Erythroblast (primary cell): ENCODE data around the gene IL22RA1.

Source experiments
- DNase-seq, 2 experiments: peaks; one replicate each; lab custom pipeline; 2025; lab: John Stamatoyannopoulos, UW
- GATA1 ChIP-seq: IDR thresholded peaks from 2 replicates; pipeline ENCODE4 v1.6.1; 2011; ENCODE audit warnings: low read depth, mild to moderate bottlenecking, control low read depth, low read length, moderate library complexity
- POLR2A ChIP-seq: IDR thresholded peaks from 2 replicates; pipeline ENCODE4 v1.6.1; 2011; ENCODE audit warnings: mild to moderate bottlenecking, low read length

Gene IL22RA1

DNA sequence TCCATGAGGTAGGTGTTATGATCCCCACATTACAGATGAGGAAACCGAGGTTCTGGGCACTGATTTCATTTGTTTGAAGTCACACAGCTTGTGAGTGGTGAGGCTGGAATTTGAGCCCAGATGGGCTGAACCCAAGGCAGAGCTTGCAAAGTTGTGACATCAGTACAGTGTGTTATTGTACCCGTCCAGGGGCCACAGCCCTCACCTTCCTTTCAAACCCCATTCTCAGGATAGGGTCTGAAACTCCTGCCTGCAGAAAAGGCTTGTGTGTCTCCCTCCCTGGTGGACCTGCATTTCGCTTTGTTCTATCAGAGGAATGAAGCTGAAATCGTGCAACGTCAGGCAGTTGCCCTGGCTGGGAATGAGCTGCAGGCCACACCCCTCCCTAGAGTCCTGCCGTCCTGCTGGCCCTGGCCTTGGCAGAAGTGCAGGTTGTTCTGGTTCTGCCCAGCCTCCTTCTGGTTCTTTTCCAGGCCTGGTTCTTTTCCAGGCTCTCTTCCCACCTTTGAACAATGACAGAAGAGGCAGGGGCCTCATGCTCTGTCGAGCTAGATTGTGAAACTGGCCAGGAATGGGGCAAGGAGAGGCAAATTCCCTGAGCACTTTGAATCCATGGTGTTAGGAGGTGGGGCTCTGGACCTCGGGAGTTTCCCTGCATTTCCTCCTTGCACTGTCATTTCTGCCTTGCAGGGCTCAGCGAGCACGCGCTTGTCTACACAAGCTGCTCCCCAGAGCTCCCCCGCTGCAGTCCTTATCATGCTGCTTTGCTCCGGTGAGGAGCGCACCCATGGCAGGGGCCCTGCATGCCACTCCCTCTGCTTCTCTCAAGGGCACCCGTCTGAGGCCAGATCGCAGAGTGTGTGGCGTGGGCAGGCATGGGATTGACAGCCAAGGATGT lies 22.8 kb downstream of the IL22RA1 start:
- DNase-seq, result no peak
- TF ChIP-seq GATA1, result no peak

DNA sequence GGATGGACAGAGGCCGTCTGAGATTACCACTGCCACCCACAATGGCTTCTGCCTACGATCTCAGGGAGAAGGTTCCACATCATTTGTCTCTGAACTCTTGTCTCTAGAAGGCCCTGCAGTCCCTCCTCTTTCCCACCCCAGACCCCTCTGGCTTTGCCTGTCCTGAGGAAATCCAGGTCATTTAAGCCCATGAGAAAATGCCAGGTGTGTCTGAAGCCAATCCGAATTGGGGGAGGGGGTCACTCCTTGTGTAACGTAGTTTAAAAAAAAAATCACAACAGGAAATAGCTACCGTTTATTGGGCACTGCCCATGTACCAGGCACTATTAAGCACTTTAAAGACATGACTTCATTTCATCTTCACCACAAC lies 23.5 kb downstream of the IL22RA1 start:
- TF ChIP-seq POLR2A (no peak), GATA1 (no peak)

DNA sequence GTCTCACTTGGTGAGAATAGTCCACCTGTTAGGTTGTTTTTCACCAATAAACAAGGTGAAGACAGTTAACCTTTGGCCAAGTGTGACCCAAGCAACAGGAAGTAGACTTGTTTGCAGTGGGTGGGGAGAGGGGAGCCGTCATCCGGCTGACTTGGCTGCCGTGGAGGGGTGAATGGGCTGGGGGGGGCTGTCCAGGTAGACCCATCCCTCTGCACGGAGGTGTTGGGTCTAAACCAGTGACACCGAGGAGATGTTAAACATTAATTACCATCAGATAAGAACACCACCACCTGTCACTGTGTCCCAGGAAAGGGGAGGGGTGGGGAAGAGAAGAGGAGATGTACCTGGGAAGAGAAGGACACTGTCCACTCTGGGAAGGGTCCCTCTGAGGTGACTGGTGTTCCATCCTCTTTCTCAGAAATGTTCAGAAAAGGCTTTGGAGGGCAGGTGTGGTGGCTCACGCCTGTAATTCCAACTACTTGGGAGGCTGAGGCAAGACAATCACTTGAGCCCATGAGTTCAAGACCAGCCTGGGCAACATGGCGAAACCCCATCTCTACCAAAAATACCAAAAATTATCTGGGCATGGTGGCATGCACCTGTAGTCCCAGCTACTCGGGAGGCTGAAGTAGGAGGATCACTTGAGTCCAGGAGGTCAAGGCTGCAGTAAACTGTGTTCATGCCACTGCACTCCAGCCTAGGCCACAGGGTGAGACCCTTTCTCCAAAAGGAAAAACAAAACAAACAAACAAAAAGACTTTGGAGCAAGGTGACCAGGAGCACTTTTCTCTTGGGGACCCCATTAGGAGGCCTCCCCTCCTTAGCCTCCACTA lies 24.3 kb downstream of the IL22RA1 start:
- TF ChIP-seq POLR2A (no peak), GATA1 (no peak)
- DNase-seq, result no peak

More for the DNA sequence above, 23.5 kb downstream of the IL22RA1 start:
- no peak for DNase-seq

DNA sequence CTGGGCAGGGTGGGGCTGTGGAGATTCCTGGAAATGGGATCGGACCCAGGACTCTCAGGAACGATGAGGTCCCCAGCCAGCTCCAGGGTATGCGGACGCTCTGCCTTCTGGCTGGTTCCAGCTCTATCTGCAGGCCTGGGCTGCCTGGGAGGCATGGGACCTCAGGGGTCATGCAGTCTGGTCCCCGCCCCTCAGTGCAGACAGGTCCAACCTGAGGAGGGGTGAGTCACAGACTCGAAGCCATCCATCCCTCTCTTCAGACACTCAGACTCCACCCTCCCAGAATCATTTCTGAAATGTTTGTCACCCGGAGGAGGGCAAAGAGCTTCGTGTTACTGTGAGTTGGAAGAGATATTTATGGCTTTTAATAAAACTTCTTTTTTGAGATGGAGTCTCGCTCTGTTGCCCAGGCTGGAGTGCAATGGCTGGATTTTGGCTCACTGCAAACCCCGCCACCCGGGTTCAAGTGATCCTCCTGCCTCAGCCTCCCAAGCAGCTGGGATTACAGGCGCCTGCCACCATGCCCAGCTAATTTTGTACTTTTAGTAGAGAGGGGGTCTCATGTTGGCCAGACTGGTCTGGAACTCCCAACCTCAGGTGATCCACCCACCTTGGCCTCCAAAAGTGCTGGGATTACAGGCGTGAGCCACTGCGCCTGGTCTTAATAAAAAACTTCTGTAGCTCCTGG lies 25.1 kb downstream of the IL22RA1 start:
- DNase-seq, result no peak
- TF ChIP-seq GATA1 (no peak), POLR2A (no peak)

DNA sequence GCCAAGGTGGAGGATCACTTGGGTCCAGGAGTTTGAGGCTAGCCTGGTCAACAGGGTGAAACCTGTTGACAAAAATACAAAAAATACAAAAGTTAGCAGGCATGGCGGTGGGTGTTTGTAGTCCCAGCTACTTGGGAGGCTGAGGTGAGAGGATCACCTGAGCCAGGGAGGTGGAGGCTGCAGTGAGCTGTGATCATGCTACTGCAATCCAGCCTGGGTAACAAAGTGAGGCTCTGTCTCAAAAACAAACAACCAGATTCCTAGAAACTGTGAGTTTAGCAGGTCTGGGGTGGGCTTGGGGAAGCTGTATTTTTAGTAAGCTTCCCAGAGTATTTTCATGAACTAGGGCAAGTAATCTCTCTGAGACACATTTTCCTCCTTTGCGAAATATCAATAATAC lies 25.8 kb downstream of the IL22RA1 start:
- DNase-seq, result no peak
- TF ChIP-seq POLR2A (no peak), GATA1 (no peak)

DNA sequence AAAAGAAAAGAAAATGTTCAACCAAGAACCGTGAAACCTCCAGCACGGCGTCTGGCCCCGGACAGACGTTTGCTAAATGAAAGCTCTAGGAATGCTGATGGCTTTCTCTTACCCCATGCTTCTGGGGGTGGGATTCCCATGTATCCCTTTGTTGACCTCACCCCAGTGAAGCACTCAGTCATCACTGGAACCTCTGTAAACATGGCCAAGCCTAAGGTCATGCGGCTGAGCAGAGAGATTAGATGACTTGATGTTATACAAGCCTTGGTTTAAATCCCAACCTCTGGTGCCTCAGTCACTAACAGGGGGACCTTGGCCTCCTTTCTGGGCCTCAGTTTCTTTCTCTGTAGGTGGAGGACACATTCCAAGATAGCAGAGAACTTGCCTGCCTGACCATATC lies 28.2 kb downstream of the IL22RA1 start:
- no peak for DNase-seq
- TF ChIP-seq POLR2A, result no peak

DNA sequence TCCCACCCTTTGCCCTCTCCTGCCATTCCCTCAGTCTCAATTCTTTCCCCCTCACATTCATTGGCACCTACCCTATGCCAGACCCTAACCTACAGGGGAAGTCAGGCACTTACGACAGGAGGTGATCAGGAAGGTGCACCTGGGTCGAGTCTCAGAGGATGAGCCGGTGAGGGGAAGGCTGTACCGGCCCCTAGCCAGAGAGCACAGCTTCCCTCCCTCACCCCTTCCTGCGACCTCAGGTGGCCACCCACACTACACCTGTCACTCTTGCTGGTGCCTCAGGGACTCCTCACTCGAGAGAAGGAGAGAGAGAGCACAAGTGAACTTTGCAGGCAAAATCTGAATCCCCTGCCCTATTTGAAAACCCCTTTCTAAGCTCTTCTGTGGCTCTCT lies 29.3 kb downstream of the IL22RA1 start:
- no peak for TF ChIP-seq POLR2A
- no peak for TF ChIP-seq GATA1

DNA sequence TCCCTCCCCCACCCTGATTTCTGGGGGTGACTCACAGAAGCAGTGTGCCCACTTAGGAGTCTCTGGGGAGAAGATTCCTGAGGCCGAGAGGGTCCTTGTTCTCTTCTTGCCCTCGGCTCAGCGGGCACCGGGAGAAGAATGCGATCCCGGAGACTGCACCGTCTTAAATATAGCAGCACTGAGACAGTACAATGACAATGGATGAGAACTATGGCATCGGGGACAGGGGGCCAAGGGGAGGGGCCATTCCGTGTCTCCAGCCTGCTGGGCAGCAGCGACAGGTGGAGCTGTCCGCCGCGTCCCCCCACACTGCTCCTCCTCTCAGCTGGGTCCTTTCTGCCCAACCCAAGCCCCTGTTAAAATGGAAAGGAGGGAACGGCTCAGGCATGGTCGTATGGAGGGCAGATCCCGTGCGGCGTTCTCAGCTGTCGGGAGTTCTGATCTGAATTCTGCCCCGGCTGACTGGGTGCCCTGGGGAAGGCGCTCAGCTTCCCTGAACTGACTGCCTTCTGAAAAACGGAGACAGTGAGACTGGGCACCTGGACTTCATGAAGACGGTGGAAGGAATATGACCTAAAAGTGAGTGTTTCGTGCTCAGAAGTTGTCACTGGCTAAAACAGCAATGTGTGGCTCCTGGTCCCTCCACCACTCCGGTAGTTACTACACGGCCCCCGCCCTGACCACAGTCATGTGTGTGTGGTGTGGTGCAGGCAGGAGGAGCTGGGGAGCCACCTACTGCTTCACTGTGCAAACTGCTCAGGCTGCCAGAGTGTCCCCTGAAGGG lies 30.8 kb downstream of the IL22RA1 start, which contains the start of gene MYOM3:
TSS of gene MYOM3 (minus strand) at position 140 of the 784 bp plus-strand sequence. CDS start 3,499 bp downstream, outside the sequence.
- TF ChIP-seq GATA1, result no peak
- no peak for TF ChIP-seq POLR2A
- DNase-seq, result peak; percentile 47 to 55

More for the DNA sequence above, 29.3 kb downstream of the IL22RA1 start:
- DNase-seq, result no peak

DNA sequence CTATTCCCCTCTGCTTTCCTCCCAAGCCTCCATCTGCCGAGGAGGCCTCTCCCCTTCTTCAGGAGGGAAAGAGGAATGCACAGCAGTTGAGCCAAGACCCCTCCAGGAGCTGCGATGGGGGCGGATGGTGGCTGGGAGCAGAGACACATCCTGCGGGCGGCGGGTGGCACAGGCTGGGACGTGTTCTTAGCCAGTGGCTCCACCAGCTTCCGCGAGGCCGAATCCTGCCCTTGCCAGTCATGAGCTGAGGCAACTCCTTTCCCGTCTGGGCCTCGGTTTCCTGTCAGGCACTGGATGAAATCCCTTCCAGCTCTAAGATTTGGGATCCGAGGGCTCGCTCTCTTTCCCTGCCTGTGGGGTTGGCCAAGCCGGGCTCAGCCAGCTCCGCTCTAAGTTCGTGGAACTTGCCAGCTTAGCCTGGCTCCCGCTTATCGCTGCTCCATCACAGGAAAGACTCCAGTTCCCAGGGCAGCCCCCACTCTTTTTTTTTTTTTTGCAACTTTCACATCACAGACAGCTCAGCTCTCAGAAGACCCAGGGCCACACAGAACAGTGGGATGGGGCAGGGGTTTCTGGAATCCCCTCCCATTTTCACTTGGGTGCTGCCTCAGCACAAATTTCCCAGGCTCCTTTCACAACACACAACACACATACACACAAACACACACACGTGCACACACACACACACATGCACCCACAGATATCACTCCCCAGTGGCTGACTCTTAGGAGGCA lies 31.5 kb downstream of the IL22RA1 start:
- TF ChIP-seq GATA1 (no peak), POLR2A (no peak)
- DNase-seq, result no peak

DNA sequence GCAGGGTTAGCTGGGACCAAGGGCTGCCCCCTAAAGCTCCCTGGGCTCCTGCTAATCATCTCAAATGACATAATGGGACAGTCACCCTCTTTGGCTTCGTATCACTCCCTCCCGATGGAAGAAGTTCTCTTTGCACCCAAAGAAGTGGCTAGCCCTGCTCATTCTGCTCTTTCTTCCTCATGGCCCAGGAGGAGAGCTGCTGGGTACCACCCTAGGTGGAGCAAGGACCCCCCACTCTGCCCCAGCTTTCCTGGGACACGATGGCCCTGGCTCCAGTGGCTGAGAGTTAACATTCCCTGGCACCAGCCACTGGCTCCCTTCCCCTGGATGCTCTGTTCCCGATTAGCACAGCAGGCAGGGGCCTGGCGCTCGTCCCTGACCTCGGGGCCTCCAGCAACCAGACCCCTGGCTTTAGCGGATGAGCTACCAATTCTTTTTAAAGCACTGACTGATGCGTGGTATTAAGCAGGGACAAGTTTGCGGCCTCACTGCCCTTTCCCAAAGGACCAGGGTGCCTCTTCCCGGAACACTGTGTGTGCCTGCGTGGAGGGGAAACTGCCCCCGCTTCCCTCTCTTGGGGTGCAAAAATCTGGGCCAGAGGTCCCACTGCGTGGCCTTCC lies 32.2 kb downstream of the IL22RA1 start:
- no peak for TF ChIP-seq POLR2A
- no peak for TF ChIP-seq GATA1
- no peak for DNase-seq

DNA sequence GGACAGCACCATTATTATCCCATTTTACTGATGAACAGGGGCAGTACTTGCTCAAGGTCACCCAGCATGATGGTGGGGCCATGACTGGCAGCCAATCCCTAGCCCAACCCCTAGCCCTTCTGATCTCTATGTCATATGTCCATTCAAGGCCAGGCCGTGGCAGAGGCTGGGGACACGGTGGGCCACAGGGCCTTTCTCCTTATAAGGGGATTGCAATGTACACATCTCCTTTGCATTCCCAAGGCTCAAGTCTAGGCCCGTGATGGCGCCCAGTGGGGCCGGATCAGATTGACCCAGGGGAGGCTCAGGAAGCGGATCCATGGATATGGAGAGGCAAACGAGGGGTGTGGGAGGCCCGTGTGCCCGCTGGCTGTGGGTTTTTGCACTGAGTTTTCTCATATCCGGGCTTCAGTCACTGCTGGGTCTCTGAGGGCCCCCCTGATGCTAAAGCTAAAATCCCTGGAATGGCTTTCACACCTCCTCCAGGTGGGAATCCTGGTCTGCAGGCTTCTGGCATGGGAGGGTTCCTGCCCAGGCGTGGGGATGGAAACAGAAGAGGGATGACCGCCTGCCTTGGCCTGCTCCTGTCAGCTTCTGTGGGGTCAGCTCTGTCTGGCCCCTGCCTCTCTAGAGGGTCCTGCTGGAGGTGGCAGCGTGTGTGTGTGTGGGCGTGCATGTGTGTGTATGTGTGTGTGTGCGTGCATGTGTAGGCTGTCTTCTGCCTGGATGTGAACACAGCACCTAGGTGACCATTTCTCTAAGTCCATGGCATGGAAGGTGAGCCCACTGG lies 33.1 kb downstream of the IL22RA1 start:
- TF ChIP-seq POLR2A (no peak), GATA1 (no peak)
- DNase-seq, result no peak

DNA sequence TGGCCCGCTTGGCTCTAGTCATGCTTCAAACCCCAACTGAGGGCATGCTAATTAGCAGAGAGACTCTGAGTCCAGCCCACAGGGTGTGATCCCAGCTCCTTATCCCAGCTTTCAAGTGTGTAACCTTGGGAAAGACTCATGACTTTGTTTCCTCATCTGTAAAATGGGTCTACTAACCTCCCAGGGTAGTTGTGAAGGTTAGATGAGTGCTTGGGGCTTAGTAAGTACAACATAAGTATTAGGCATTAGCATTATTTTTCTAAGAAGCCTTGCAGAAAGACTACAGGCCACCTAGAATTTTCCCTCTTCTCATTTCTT lies 33.8 kb downstream of the IL22RA1 start:
- TF ChIP-seq GATA1 (no peak), POLR2A (no peak)
- no peak for DNase-seq
